Cardiac septum (tissue), 1 donor: ENCODE measurements around the gene SELENOK. TPM values are rescaled to one million over a fixed set of nuclear protein-coding genes. Genes with fewer than 3 reads are reported as not detected.
A peak's percentile ranks its signal among the peaks of the same experiment; 100 is the strongest.

Experiments
- DNase-seq: peaks from one replicate; pipeline ENCODE4 v3.0.0-alpha.2; 2020; ENCODE audit warnings: low spot score
- intact Hi-C: fragments of 100-400 bp; cut with DNase I; formaldehyde crosslinking; loops from one replicate; pipeline ENCODE4 v1.14.0; 2022
- total RNA-seq: library from RNA; stranded (reverse); fragmentation: NEBNext Ultra II Directional; extraction: Animal tissue kit (Norgen Biotek cat#: 25700); gene quantifications from one replicate; pipeline ENCODE4 v1.2.1, GENCODE V29; 2021
- donor health status: DM: no; HTN: no; CAD: no.

The SELENOK gene
- total RNA-seq, 1 donor from 2014 or later: 89.3 TPM

DNA sequence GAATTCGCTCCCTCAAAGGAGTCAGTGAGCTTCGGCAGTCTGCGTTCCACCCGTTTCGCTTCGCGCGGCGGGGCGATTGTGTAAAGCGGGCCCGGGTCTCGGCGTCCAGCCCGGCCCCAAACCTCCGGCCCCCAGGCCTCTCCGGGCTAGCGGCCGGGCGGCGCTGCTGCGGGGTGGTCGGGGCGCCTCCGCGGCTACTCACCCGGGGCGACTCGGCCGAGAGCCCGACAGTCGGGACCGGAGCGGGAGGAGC is 45.9 kb downstream of the SELENOK start:
- DNase-seq: no peak
- intact Hi-C loops: no loop called here

DNA sequence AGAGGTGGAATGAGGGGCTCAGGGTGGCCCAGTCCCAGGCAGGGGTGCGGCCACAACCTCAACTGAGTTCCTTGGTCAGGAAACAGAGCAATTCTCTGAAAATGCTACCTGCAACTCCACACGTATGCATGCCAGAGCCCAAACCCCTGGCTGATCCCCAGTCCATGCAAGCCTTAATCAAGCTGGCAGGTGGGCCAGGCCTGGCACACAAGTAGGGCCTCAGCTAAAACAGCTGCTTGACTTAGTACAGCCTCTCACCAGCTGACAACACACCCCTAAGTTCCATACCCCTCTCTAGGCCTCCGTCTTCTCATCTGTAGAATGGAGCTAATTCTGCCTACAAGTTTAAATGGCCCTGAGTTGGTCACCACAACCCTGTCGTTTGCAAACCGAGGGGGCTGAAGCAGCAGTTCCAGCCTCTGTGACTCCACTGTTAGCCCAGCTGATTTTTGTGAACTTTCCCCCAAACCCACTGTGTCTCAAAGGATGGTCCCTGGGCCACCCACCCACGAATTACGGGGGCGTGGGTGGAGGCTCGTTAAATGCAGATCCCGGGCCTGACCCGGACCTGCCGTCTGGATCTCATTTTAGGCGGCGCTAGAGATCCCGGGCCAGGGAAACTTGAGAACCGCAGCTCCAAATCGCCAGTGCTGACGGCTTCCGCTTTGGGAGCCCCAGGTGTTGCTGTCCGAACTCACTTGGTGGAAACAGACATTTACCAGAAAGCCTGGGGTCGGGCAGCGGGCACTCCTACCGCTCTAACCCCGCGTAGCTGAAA is 46.4 kb downstream of the SELENOK start:
- intact Hi-C loops: no loop called here

DNA sequence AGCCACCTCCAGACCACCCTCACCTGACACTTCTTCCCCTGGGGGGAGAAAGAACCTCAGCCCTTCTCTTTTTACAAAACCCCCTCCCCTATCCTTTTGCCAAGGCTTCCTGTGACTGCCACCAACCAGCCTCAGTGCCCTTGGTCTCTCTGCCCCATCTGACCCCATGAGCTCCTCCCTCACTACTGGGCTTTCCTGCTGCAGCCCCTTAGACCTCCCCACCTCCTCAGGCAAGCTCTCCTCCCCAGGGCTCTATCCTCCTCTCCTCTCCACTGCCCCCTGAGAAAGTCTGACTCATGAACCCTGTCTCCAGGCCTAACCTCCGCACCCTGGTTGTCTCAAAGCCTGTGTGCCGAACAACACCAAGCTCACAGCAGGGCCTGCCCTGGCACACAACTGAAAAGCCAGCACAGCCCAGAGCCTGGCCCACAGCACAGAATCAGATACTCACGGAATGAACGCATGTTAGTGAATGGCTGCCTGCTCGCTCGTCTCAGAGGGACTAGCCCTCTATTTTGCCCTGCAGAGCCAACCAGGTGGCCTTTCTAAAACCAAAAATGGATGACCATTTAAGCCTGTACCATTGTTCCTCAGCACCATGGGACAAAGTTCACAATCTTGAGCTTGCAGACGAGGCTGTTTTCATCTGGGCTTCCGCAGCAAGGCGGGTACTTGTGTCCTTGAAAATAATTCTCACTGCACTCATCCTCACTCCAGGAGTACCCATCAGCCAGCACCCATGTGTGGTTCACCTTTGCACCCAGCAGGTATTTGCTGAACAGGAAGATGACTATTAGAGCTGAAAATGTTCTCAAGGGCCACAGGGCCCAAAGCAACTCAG is 47.2 kb downstream of the SELENOK start:
- no peak for DNase-seq
- intact Hi-C loops: no loop called here

More for the DNA sequence above, 46.4 kb downstream of the SELENOK start:
- peak; percentile 78 for DNase-seq

DNA sequence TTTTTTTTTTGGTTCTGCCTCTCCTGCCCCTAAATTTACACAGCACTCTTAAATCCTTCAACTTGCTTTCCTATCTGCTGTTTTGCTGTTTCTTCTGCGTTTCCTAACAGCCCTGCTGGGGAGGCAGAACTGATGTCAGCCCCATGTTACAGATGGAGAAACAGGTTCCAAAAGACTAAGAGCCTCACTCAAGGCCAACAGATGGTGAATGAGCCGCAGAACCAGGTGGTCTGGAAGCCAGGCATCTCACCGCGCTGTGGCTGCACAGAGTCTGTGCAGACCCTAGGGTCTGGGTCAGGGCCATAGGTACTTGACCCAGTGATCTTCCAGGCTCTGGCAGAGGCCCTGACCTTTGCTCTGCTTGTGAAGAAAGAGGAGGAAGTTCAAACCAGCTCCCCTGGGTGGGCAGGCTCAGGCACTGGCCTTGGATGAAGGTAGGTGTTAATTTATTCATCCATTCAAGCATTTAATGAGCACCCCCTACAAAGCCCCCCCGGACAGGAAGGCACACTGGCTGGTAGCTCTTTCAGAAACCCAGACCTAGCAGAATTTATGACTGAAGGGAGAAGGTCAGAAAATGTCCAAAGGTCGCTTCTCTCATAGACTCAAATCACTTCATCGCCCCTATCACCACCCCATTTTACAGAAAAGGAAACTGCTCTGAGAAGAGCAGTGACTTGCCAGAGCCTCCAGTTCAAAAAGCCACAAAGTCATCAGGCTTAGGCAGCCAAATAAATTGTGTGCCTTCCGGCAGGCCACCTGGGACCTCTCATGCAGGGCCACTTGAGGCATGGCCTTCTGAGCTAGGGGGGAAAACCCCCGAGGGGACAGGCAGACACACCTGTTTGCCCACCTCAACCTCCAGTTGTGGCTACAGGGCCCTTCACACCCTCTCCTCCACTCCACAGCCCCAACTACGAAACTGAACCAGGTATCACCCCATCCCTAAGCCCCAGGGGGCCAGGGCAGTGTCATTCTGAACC is 48.2 kb downstream of the SELENOK start:
- intact Hi-C loops: no loop called here
- peak; percentile 63 for DNase-seq

GRCh38 chr3:53842436-53843194 is 49.0 kb downstream of the SELENOK start:
- intact Hi-C loops: no loop called here
- DNase-seq: peak; percentile 66

DNA sequence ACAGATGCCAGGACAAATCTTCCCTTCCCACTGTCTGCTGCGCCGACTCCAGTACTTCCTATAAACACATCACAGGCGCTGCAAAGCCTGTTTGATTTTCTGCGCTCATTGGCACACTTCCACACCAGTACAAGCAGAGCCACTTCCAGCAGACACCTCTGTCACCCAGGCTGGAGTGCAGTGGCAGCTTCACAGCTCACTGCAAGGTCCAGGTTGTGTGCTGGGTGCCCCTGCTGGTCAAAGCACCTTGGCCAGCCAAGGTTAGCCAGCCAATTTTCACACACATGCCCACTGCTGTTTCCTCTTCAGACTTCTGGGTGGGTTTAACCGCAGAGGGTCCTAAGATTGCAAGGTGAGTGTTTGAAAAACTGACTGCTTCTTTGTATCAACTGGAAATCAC is 50.4 kb downstream of the SELENOK start:
- peak; percentile 57 for DNase-seq
- intact Hi-C loops: no loop called here

DNA sequence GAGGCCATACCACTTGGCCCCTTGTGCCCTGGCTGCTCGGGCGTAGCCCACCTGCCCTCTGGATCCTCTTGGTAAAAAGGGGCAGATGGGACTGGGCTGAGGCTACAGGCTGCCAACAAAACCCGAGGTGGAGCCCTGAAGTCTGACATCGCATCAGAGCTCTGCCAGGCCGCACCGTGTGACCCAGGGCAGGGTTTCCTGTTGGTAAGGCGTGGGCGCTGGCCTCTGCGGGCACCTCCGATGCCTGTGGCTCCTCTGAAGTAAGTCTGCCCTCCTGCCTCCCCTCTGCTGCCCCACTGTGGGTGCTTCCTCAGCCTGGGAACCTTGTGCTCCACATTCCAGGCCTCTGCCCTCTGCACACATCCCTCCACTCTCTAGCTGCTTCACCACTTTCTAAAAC is 54.3 kb downstream of the SELENOK start:
- intact Hi-C loops: no loop called here
- peak; percentile 35 for DNase-seq

GRCh38 chr3:53836084-53836872 is 55.4 kb downstream of the SELENOK start:
- DNase-seq: peak; percentile 56
- intact Hi-C loops: no loop called here

DNA sequence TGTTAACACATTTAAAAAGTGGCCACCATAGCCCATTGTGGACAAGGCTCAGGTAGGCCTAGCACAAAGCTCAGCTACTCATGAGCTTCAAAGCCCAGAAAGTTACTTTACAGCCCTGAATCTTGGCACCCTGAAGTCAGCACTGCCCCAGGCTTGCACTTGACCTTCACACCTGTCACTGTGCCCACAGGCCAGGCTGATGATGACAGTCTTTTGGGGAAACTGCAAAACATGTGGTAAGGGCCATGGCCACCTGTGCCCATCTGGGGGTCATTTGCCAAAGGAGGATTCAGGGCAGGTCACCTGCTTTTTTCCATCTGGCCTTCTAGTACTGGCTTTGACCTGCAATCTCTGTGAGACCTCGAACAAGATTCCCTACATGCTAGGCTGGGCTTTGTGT is 56.4 kb downstream of the SELENOK start:
- intact Hi-C loops: no loop called here
- DNase-seq: peak; percentile 46

DNA sequence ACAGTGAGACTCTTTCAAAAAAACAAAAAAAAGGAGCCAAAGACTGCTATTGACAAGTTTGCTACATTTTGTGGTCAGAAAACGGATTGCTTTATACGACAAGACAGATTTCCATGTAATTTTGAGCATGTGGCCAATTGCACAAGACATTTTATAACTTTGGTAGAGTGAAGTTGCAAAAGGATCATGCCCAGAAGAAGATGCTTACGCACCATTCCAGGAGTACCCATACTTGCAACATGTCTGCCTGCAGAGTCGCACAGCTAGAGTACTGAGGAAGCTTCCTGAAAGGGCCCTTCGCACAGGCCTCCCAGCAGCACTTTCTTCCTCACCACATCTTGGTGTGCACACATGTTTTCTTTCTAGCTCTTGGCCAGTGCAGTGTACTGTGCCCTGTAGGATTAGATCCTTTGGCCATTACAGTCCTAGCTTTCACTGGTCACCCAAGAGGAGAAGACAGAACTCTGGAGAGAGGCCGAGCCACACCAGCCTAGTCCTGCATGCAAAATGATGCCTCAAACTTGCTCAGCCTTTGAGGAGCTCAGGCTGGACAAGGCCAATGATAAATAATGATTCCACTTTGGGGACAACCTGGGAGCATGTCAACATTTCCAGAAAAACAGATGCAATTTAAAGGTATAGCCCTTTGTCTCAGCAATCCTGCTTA is 57.1 kb downstream of the SELENOK start:
- intact Hi-C loops: no loop called here
- DNase-seq: peak; percentile 74

Other genes with a start within 250 kb of the SELENOK start
- gene CHDH, start 45.4 kb downstream of the SELENOK start, total RNA-seq: 0.92 TPM
- gene IL17RB, start 45.3 kb downstream of the SELENOK start, total RNA-seq: 0.08 TPM
- gene ACTR8, start 9.7 kb downstream of the SELENOK start, total RNA-seq: 33.1 TPM
- 11.3 TPM for gene CACNA2D3, start 230.7 kb upstream of the SELENOK start, total RNA-seq